SK-N-SH treated with all-trans-retinoic acid at 6 μM for 48 hours (cell line): Measurements from ENCODE around the gene C6orf132.

Experiments used
- ATAC-seq: fragments of 200-7000 bp; cut with Tn5 transposase; 3 replicates; pipeline ENCODE4 v1.9.1; 2020; ENCODE audit warnings: mild to moderate bottlenecking, moderate library complexity
- ARNTL ChIP-seq: fragments of 450-650 bp; formaldehyde crosslinking; IDR thresholded peaks from 2 replicates; pipeline ENCODE4 v1.5.0; 2020; ENCODE audit warnings: low read depth, mild to moderate bottlenecking, moderate library complexity, borderline replicate concordance
- BACH2 ChIP-seq: fragments of 250-450 bp; sonication (Bioruptor Pico); IDR thresholded peaks from 2 replicates; pipeline ENCODE4 v1.9.0; 2021; ENCODE audit warnings: mild to moderate bottlenecking, borderline replicate concordance
- GLIS3 ChIP-seq: fragments of 250-450 bp; sonication (Bioruptor Pico); IDR thresholded peaks from 2 replicates; pipeline ENCODE4 v1.5.0; 2020; ENCODE audit warnings: mild to moderate bottlenecking, moderate library complexity
- ISL1 ChIP-seq: fragments of 250-450 bp; sonication (Bioruptor Pico); IDR thresholded peaks from 2 replicates; pipeline ENCODE4 v2.1.2; 2022; ENCODE audit warnings: mild to moderate bottlenecking, moderate library complexity
- OSR1 ChIP-seq: fragments of 250-450 bp; sonication (Bioruptor Pico); IDR thresholded peaks from 2 replicates; pipeline ENCODE4 v1.8.0; 2022; ENCODE audit warnings: moderate library complexity, mild to moderate bottlenecking, inconsistent platforms
- PPARA ChIP-seq: fragments of 250-450 bp; sonication (Bioruptor Pico); IDR thresholded peaks from 2 replicates; pipeline ENCODE4 v1.5.0; 2020; ENCODE audit warnings: mild to moderate bottlenecking, borderline replicate concordance
- RARB ChIP-seq: fragments of 250-450 bp; sonication (Bioruptor Pico); IDR thresholded peaks from 2 replicates; pipeline ENCODE4 v1.8.0; 2021; ENCODE audit warnings: mild to moderate bottlenecking, moderate library complexity
- SNAI2 ChIP-seq: fragments of 250-450 bp; sonication (Bioruptor Pico); IDR thresholded peaks from 2 replicates; pipeline ENCODE4 v1.5.0; 2020; ENCODE audit warnings: mild to moderate bottlenecking, moderate library complexity
- TCF4 ChIP-seq: fragments of 250-450 bp; sonication (Bioruptor Pico); IDR thresholded peaks from 2 replicates; pipeline ENCODE4 v1.8.0; 2021; ENCODE audit warnings: mild to moderate bottlenecking, moderate library complexity, borderline replicate concordance
- ZC3H10 ChIP-seq: fragments of 250-450 bp; sonication (Bioruptor Pico); IDR thresholded peaks from 2 replicates; pipeline ENCODE4 v1.5.1; 2021; ENCODE audit warnings: mild to moderate bottlenecking, moderate library complexity
- ZFP3 ChIP-seq: fragments of 250-450 bp; sonication (Bioruptor Pico); IDR thresholded peaks from 2 replicates; pipeline ENCODE4 v1.5.0; 2020; ENCODE audit warnings: mild to moderate bottlenecking, moderate library complexity
- ZFP30 ChIP-seq: fragments of 450-650 bp; formaldehyde crosslinking; IDR thresholded peaks from 2 replicates; pipeline ENCODE4 v1.5.0; 2022; ENCODE audit warnings: mild to moderate bottlenecking, moderate library complexity
- ZNF565 ChIP-seq: fragments of 450-650 bp; formaldehyde crosslinking; conservative IDR thresholded peaks from 2 replicates; pipeline ENCODE4 v1.5.0; 2020; ENCODE audit warnings: low read depth, mild to moderate bottlenecking, moderate library complexity
- ZNF70 ChIP-seq: fragments of 450-650 bp; formaldehyde crosslinking; IDR thresholded peaks from 2 replicates; pipeline ENCODE4 v1.5.0; 2020; ENCODE audit warnings: mild to moderate bottlenecking, moderate library complexity
- TF ChIP-seq, protein P1 (sequence below): fragments of 250-450 bp; sonication (Bioruptor Pico); IDR thresholded peaks from 2 replicates; pipeline ENCODE4 v1.8.0; 2020; ENCODE audit warnings: mild to moderate bottlenecking, moderate library complexity, borderline replicate concordance
- TF ChIP-seq, protein P2 (sequence below): fragments of 250-450 bp; sonication (Bioruptor Pico); IDR thresholded peaks from 2 replicates; pipeline ENCODE4 v1.8.0; 2021; ENCODE audit warnings: low read depth, mild to moderate bottlenecking, moderate library complexity, borderline replicate concordance
- TF ChIP-seq, protein P3 (sequence below): fragments of 250-450 bp; sonication (Bioruptor Pico); IDR thresholded peaks from 2 replicates; pipeline ENCODE4 v1.5.1; 2020; ENCODE audit warnings: low read depth, mild to moderate bottlenecking, moderate library complexity
- TF ChIP-seq, protein P4 (sequence below): fragments of 250-450 bp; sonication (Bioruptor Pico); IDR thresholded peaks from 2 replicates; pipeline ENCODE4 v1.5.0; 2020; ENCODE audit warnings: mild to moderate bottlenecking, moderate library complexity

C6orf132 gene

DNA sequence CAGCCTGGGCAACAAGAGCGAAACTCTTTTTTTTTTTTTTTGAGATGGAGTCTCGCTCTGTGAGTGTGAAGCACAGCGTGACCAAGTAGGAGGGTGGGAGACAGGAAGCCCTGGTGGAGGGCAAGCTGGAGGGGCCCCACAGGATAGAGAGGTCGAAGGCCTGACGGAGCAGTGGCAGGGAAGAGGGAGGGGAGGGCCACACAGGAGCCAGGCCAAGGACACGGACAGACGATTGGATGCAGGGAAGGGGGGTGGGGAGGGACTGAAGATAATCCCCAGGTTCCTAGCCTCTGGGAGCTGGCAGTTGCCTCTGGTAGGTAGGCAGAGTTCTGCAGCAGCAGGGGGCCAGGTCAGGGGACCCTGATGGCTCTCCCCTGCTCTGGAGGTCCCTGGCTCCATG lies 20.0 kb upstream of the C6orf132 start:
- TF ChIP-seq ZC3H10 (CRISPR knock-in tag) (no peak), ZNF565 (CRISPR knock-in tag) (no peak), TCF4 (CRISPR knock-in tag) (no peak), PPARA (CRISPR knock-in tag) (no peak), ISL1 (CRISPR knock-in tag) (no peak), ZFP30 (no peak), BACH2 (CRISPR knock-in tag) (no peak)
- TF ChIP-seq, protein P1, sequence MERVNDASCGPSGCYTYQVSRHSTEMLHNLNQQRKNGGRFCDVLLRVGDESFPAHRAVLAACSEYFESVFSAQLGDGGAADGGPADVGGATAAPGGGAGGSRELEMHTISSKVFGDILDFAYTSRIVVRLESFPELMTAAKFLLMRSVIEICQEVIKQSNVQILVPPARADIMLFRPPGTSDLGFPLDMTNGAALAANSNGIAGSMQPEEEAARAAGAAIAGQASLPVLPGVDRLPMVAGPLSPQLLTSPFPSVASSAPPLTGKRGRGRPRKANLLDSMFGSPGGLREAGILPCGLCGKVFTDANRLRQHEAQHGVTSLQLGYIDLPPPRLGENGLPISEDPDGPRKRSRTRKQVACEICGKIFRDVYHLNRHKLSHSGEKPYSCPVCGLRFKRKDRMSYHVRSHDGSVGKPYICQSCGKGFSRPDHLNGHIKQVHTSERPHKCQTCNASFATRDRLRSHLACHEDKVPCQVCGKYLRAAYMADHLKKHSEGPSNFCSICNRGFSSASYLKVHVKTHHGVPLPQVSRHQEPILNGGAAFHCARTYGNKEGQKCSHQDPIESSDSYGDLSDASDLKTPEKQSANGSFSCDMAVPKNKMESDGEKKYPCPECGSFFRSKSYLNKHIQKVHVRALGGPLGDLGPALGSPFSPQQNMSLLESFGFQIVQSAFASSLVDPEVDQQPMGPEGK (CRISPR knock-in tag): no peak
- TF ChIP-seq, protein P2, sequence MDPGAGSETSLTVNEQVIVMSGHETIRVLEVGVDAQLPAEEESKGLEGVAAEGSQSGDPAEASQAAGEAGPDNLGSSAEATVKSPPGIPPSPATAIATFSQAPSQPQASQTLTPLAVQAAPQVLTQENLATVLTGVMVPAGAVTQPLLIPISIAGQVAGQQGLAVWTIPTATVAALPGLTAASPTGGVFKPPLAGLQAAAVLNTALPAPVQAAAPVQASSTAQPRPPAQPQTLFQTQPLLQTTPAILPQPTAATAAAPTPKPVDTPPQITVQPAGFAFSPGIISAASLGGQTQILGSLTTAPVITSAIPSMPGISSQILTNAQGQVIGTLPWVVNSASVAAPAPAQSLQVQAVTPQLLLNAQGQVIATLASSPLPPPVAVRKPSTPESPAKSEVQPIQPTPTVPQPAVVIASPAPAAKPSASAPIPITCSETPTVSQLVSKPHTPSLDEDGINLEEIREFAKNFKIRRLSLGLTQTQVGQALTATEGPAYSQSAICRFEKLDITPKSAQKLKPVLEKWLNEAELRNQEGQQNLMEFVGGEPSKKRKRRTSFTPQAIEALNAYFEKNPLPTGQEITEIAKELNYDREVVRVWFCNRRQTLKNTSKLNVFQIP (CRISPR knock-in tag): no peak
- TF ChIP-seq, protein P3, sequence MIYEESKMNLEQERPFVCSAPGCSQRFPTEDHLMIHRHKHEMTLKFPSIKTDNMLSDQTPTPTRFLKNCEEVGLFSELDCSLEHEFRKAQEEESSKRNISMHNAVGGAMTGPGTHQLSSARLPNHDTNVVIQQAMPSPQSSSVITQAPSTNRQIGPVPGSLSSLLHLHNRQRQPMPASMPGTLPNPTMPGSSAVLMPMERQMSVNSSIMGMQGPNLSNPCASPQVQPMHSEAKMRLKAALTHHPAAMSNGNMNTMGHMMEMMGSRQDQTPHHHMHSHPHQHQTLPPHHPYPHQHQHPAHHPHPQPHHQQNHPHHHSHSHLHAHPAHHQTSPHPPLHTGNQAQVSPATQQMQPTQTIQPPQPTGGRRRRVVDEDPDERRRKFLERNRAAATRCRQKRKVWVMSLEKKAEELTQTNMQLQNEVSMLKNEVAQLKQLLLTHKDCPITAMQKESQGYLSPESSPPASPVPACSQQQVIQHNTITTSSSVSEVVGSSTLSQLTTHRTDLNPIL (CRISPR knock-in tag): no peak
- ATAC-seq: no peak

DNA sequence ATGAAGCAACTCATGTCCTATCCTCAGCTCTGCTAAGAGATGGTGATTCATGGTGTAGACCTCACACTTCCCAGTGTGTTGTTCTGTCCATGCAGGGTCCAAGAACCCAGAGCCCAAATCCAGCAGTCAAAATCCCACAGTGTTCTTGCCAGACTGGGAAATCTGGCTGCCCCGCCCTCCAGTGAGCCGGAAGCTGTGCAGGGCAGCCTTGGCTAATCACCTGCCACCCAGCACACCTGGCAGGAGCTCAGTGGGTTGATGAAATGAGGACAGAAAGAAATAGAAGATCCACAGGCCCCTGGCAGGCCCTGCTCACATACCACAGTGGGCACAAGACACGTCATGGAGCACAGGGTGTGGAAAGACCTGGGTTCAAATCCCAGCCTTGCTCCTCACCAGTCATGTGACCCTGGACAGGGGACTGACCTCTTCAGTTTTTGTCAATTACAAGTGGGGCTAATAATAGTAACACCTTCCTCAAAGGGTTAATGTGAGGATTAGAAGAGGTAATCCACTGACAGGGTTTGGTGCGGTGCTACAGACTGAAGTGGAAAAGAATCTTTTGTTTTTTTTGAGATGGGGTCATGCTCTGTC lies 17.1 kb upstream of the C6orf132 start:
- ATAC-seq: no peak

More for the DNA sequence above, 17.1 kb upstream of the C6orf132 start:
- TF ChIP-seq BACH2 (CRISPR knock-in tag): no peak
- no peak for TF ChIP-seq ISL1 (CRISPR knock-in tag)
- no peak for TF ChIP-seq RARB (CRISPR knock-in tag)
- TF ChIP-seq, protein P4, sequence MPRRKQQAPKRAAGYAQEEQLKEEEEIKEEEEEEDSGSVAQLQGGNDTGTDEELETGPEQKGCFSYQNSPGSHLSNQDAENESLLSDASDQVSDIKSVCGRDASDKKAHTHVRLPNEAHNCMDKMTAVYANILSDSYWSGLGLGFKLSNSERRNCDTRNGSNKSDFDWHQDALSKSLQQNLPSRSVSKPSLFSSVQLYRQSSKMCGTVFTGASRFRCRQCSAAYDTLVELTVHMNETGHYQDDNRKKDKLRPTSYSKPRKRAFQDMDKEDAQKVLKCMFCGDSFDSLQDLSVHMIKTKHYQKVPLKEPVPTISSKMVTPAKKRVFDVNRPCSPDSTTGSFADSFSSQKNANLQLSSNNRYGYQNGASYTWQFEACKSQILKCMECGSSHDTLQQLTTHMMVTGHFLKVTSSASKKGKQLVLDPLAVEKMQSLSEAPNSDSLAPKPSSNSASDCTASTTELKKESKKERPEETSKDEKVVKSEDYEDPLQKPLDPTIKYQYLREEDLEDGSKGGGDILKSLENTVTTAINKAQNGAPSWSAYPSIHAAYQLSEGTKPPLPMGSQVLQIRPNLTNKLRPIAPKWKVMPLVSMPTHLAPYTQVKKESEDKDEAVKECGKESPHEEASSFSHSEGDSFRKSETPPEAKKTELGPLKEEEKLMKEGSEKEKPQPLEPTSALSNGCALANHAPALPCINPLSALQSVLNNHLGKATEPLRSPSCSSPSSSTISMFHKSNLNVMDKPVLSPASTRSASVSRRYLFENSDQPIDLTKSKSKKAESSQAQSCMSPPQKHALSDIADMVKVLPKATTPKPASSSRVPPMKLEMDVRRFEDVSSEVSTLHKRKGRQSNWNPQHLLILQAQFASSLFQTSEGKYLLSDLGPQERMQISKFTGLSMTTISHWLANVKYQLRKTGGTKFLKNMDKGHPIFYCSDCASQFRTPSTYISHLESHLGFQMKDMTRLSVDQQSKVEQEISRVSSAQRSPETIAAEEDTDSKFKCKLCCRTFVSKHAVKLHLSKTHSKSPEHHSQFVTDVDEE (CRISPR knock-in tag): no peak
- TF ChIP-seq ZNF70 (CRISPR knock-in tag): no peak
- TF ChIP-seq OSR1 (CRISPR knock-in tag): no peak
- no peak for TF ChIP-seq SNAI2 (CRISPR knock-in tag)
- TF ChIP-seq, protein P3 (CRISPR knock-in tag): no peak
- TF ChIP-seq ARNTL (CRISPR knock-in tag): no peak
- no peak for TF ChIP-seq GLIS3
- no peak for TF ChIP-seq ZC3H10 (CRISPR knock-in tag)
- no peak for TF ChIP-seq ZFP3 (CRISPR knock-in tag)
- TF ChIP-seq, protein P1 (CRISPR knock-in tag): no peak
- TF ChIP-seq, all 23 proteins: peak for 0
